Lung (tissue), 12 donors: ENCODE measurements around the gene CMSS1. TPM values are rescaled to one million over a fixed set of nuclear protein-coding genes. Genes with fewer than 3 reads are reported as not detected.

Source experiments
- ATAC-seq: fragments of 200-7000 bp; cut with Tn5 transposase; one replicate; pipeline ENCODE4 v1.9.1; 2020; ENCODE audit warnings: moderate number of reproducible peaks; ENCODE audit not compliant: insufficient read depth, low FRiP score
- DNase-seq, 3 donors: peaks; one replicate each; pipeline ENCODE4 v3.0.0-alpha.2; 2013 to 2017
- H3K27ac ChIP-seq, 2 donors: one replicate each; pipeline ENCODE4 v1.5.1; 2013; ENCODE audit warnings: mild to moderate bottlenecking in 2 of 2, moderate library complexity in 2 of 2, control low read depth in 1 of 2, inconsistent platforms in 1 of 2, low read depth in 1 of 2, low read length in 1 of 2
- H3K27me3 ChIP-seq, 3 donors: one replicate each; pipeline ENCODE4 v1.5.1; 2013; ENCODE audit warnings: low read length in 2 of 3; ENCODE audit not compliant: control insufficient read depth in 3 of 3, insufficient read depth in 3 of 3
- H3K36me3 ChIP-seq, 4 donors: one replicate each; pipeline ENCODE4 v1.5.1; 2013; ENCODE audit warnings: low read length in 4 of 4, mild to moderate bottlenecking in 1 of 4, moderate library complexity in 1 of 4; ENCODE audit not compliant: control insufficient read depth in 4 of 4, insufficient read depth in 4 of 4
- H3K4me1 ChIP-seq, 5 donors: one replicate each; pipeline ENCODE4 v1.5.1; 2013; ENCODE audit warnings: low read length in 5 of 5, mild to moderate bottlenecking in 2 of 5, moderate library complexity in 1 of 5; ENCODE audit not compliant: control insufficient read depth in 5 of 5, insufficient read depth in 5 of 5
- H3K4me3 ChIP-seq: one replicate; pipeline ENCODE4 v1.5.1; 2013; ENCODE audit warnings: mild to moderate bottlenecking, control low read depth, moderate library complexity
- H3K9ac ChIP-seq, 2 donors: one replicate each; pipeline ENCODE4 v1.5.1; 2013; ENCODE audit warnings: low read length in 2 of 2, control low read depth in 1 of 2; ENCODE audit not compliant: insufficient read depth in 1 of 2
- H3K9me3 ChIP-seq, 4 donors: one replicate each; pipeline ENCODE4 v1.5.1; 2013; ENCODE audit warnings: low read length in 3 of 4, mild to moderate bottlenecking in 1 of 4, moderate library complexity in 1 of 4; ENCODE audit not compliant: control insufficient read depth in 4 of 4, insufficient read depth in 3 of 4
- WGBS, 2 donors: extraction: QIAGEN DNeasy Blood & Tissue Kit; methylation state at CpG; one replicate each; pipeline ENCODE4 v1.1.7; 2013; 5-methylcytosine and 5-hydroxymethylcytosine counted together
- polyA plus RNA-seq, 2 donors: library from polyadenylated mRNA; stranded (reverse); fragments of 200-250 nt; gene quantifications; one replicate each; pipeline ENCODE4 v1.2.1, GENCODE V29; 2013
- total RNA-seq, 2 donors: library from RNA; depleted of rRNA in 1 of 2; stranded (reverse); fragments of >200 nt in 1 of 2; gene quantifications; one replicate each; pipeline ENCODE4 v1.2.1, GENCODE V29; 2014 to 2021
- TF ChIP-seq, protein P1 (sequence below): IDR thresholded peaks from 2 replicates; pipeline ENCODE4 v1.5.1; 2012; ENCODE audit warnings: mild to moderate bottlenecking; ENCODE audit errors: control extremely low read depth, extremely low read depth
- donor health status: control.
- donor health status: control.
- donor health status: Bipolar disorder and iron deficiency.
- donor health status: healthy.
- donor health status: DM: yes; HTN: yes; CAD: no.

CMSS1 gene
- total and polyA plus RNA-seq, 4 donors, result 12.3 to 28.9 (median 22.6) TPM

DNA sequence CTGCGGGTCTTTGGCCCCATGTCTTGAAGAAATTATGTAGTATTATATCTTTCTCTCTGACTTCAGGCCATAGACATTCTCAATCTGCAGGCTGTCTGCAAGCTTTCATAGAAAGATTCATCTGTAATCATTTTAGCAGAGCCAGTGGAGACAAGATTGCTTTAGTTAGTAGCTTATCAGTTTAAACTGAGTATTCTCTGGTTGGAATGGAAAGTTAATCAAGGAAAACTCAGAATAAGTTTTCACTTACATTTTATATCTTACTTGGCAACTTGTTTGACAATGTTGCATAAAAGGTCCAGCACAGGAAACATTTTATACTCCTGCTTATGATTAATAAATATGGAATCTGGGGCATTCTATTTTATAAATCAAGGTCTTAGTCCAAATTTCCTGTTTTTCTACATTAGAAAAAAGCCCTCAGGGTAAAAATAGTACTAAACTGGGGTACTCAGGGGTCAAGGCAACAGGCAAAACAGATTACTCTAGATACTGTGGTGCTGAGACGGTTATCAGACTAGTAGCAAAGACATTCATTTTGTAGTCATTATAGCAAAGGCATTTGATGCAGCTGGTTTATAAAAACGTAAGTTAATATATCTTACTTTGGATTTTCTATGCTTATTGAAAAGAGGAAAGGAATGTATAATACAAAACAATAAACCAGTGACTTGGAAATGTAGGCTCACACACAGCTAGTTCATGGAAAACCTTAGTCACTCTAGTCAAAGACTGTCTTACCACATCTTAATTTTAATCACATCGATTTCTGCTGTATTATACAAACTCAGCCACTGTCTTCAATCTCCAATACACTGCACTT lies 341.9 kb downstream of the CMSS1 start:
- 64 to 76% methylated on average over 4 of the region's 4 CpGs for WGBS, 2 donors
- H3K27ac ChIP-seq, result peak overlapping the region in 1 of 2 donors; percentile 53
- H3K4me3 ChIP-seq, result no peak overlapping the region
- peaks cover 0 to 6% (median 0%) of the 10 kb centered on the region in 4 donors for H3K9me3 ChIP-seq
- H3K36me3 ChIP-seq, result peaks cover 0 to 1% (median 0%) of the 10 kb centered on the region in 4 donors
- TF ChIP-seq, protein P1, sequence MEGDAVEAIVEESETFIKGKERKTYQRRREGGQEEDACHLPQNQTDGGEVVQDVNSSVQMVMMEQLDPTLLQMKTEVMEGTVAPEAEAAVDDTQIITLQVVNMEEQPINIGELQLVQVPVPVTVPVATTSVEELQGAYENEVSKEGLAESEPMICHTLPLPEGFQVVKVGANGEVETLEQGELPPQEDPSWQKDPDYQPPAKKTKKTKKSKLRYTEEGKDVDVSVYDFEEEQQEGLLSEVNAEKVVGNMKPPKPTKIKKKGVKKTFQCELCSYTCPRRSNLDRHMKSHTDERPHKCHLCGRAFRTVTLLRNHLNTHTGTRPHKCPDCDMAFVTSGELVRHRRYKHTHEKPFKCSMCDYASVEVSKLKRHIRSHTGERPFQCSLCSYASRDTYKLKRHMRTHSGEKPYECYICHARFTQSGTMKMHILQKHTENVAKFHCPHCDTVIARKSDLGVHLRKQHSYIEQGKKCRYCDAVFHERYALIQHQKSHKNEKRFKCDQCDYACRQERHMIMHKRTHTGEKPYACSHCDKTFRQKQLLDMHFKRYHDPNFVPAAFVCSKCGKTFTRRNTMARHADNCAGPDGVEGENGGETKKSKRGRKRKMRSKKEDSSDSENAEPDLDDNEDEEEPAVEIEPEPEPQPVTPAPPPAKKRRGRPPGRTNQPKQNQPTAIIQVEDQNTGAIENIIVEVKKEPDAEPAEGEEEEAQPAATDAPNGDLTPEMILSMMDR, result no peak
- peak in 2 of 3 donors; percentile 15 to 18 for DNase-seq
- no peaks in the 10 kb centered on the region for H3K27me3 ChIP-seq
- no peak for ATAC-seq
- peaks cover 0 to 23% (median 9%) of the 10 kb centered on the region in 5 donors for H3K4me1 ChIP-seq
- H3K9ac ChIP-seq, result no peak overlapping the region

DNA sequence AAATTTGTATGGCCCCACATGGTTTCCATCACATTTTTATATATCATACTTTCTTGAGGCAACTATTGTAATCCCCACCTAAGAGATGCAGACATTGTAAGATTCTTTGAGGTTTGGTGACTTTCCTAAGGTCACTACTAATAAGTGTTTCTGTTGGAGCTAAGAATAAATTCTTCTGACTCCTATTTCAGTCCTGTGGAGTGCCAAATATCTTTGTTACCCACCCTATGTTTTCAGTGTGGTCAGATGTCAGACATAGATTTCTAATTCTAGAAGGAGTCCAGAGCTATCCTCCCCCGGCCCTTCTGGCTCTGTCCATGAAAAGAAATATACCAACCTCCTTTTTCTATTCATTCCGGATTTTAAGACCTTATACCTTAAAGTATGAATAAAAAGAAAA lies 342.9 kb downstream of the CMSS1 start:
- Histone ChIP-seq H3K4me3 (no peak overlapping the region), H3K4me1 (peaks cover 0 to 23% (median 9%) of the 10 kb centered on the region in 5 donors), H3K36me3 (peaks cover 0 to 1% (median 0%) of the 10 kb centered on the region in 4 donors), H3K27me3 (no peaks in the 10 kb centered on the region), H3K9ac (no peak overlapping the region), H3K9me3 (peaks cover 0 to 3% (median 0%) of the 10 kb centered on the region in 4 donors), H3K27ac (peak overlapping the region in 1 of 2 donors; percentile 60)
- TF ChIP-seq, protein P1, result no peak
- 93 to 100% methylated on average over 2 of the region's 2 CpGs for whole genome bisulfite sequencing, 2 donors
- DNase-seq (no peak), ATAC-seq (no peak)

DNA sequence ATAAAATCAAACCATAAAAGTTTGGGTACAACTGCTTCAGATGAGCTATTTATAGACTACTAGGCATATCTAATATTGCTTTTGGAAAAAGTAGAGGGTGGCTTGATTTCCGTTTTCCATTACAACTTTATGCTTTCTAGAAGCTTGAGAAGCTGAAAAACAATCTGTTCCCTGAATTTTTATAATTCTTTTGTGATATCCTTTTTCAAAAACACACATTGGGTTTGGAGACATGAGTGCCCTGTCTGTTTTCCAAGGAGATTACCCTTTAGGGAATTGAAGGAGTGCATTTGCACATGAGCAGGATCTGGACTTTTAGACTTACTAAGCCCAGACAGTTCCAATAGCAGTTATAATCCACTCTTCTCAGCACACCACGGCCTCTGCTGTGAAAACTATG lies 346.1 kb downstream of the CMSS1 start:
- no peak overlapping the region for H3K9ac ChIP-seq
- H3K9me3 ChIP-seq, result no peaks in the 10 kb centered on the region
- H3K4me1 ChIP-seq, result peaks cover 0 to 17% (median 9%) of the 10 kb centered on the region in 5 donors
- DNase-seq (no peak), ATAC-seq (no peak)
- H3K27ac ChIP-seq, result peak overlapping the region in 1 of 2 donors; percentile 16
- no peak overlapping the region for H3K4me3 ChIP-seq
- no peaks in the 10 kb centered on the region for H3K27me3 ChIP-seq
- TF ChIP-seq, protein P1, result no peak
- 85 to 93% methylated on average over 2 of the region's 2 CpGs for WGBS, 2 donors
- peaks cover 0 to 3% (median 2%) of the 10 kb centered on the region in 4 donors for H3K36me3 ChIP-seq
